GM12878 (cell line): ENCODE results near the gene TLR9. TPM values are rescaled to one million over a fixed set of nuclear protein-coding genes. Genes with fewer than 3 reads are reported as not detected.
A peak's percentile ranks its signal among the peaks of the same experiment; 100 is the strongest.

Experiments
- ATF3 ChIP-seq: IDR thresholded peaks from 2 replicates; pipeline ENCODE4 v1.6.1; 2011; ENCODE audit warnings: low read depth, mild to moderate bottlenecking, low read length, moderate library complexity, borderline replicate concordance; ENCODE audit errors: extremely low read depth
- BHLHE40 ChIP-seq, 2 experiments: fragments of 450-650 bp in 1 of 2; IDR thresholded peaks; 2 replicates each; pipeline ENCODE4 v1.6.1; 2011 to 2017; ENCODE audit warnings: low read depth in 2 of 2, borderline replicate concordance in 1 of 2, improper control_type of control experiment in 1 of 2, low read length in 1 of 2, mild to moderate bottlenecking in 1 of 2
- E4F1 ChIP-seq: fragments of 450-650 bp; IDR thresholded peaks from 2 replicates; pipeline ENCODE4 v1.6.1; 2018; ENCODE audit warnings: borderline replicate concordance, mild to moderate bottlenecking; ENCODE audit not compliant: partially characterized antibody
- EGR1 ChIP-seq, 2 experiments: IDR thresholded peaks; 1 replicate in 1 of 2; 2 replicates in 1 of 2; pipeline ENCODE4 v1.6.1; 2011 to 2012; ENCODE audit warnings: low read depth in 2 of 2, low read length in 2 of 2, borderline replicate concordance in 1 of 2, mild to moderate bottlenecking in 1 of 2, moderate library complexity in 1 of 2
- ESRRA ChIP-seq: IDR thresholded peaks from 2 replicates; pipeline ENCODE4 v1.6.1; 2012; ENCODE audit warnings: mild to moderate bottlenecking, low read length, improper control_type of control experiment
- GABPA ChIP-seq: IDR thresholded peaks from 2 replicates; pipeline ENCODE4 v1.6.1; 2014; ENCODE audit warnings: antibody characterized with exemption, low read depth, mild to moderate bottlenecking, inconsistent platforms
- HDAC2 ChIP-seq: fragments of 200-600 bp; sonication (generic); IDR thresholded peaks from 2 replicates; pipeline ENCODE4 v1.6.1; 2017
- IKZF2 ChIP-seq, 2 experiments: fragments of 450-650 bp; IDR thresholded peaks; 2 replicates each; pipeline ENCODE4 v1.6.1; 2017; ENCODE audit warnings: mild to moderate bottlenecking in 2 of 2, moderate library complexity in 2 of 2
- LARP7 ChIP-seq: fragments of 450-650 bp; IDR thresholded peaks from 2 replicates; pipeline ENCODE4 v1.6.1; 2017; ENCODE audit warnings: mild to moderate bottlenecking
- NR2C1 ChIP-seq: fragments of 450-650 bp; IDR thresholded peaks from 2 replicates; pipeline ENCODE4 v1.6.1; 2017; ENCODE audit warnings: antibody characterized with exemption, mild to moderate bottlenecking, moderate library complexity
- NR2F1 ChIP-seq: fragments of 450-650 bp; conservative IDR thresholded peaks from 2 replicates; pipeline ENCODE4 v1.6.1; 2017; ENCODE audit warnings: mild to moderate bottlenecking
- POLR2AphosphoS2 ChIP-seq: IDR thresholded peaks from 2 replicates; pipeline ENCODE4 v1.6.1; 2011; ENCODE audit warnings: low read depth, mild to moderate bottlenecking, low read length, improper control_type of control experiment, moderate library complexity
- POLR2AphosphoS5 ChIP-seq: IDR thresholded peaks from 2 replicates; pipeline ENCODE4 v1.6.1; 2011; ENCODE audit warnings: mild to moderate bottlenecking, low read length, inconsistent platforms
- POU2F2 ChIP-seq: IDR thresholded peaks from 3 replicates; pipeline ENCODE4 v1.6.1; 2011; ENCODE audit warnings: low read depth, mild to moderate bottlenecking, low read length, borderline replicate concordance
- RUNX3 ChIP-seq: IDR thresholded peaks from 2 replicates; pipeline ENCODE4 v1.6.1; 2012; ENCODE audit warnings: low read length, inconsistent platforms
- SIN3A ChIP-seq: IDR thresholded peaks from 2 replicates; pipeline ENCODE4 v1.6.1; 2012; ENCODE audit warnings: low read depth, low read length, improper control_type of control experiment
- SMAD5 ChIP-seq: IDR thresholded peaks from 2 replicates; pipeline ENCODE4 v1.6.1; 2016; ENCODE audit warnings: antibody characterized with exemption, low read depth
- SREBF2 ChIP-seq: IDR thresholded peaks from 2 replicates; pipeline ENCODE4 v1.6.1; 2012; ENCODE audit warnings: mild to moderate bottlenecking, low read length
- TBL1XR1 ChIP-seq: IDR thresholded peaks from 2 replicates; pipeline ENCODE4 v1.6.1; 2012; ENCODE audit warnings: low read depth, low read length, improper control_type of control experiment
- ZNF207 ChIP-seq: fragments of 450-650 bp; IDR thresholded peaks from 2 replicates; pipeline ENCODE4 v1.6.1; 2014; ENCODE audit warnings: antibody characterized with exemption, mild to moderate bottlenecking, borderline replicate concordance
- ZNF24 ChIP-seq: fragments of 450-650 bp; IDR thresholded peaks from 2 replicates; pipeline ENCODE4 v1.6.1; 2017; ENCODE audit warnings: antibody characterized with exemption, mild to moderate bottlenecking
- ZNF622 ChIP-seq: fragments of 450-650 bp; IDR thresholded peaks from 2 replicates; pipeline ENCODE4 v1.6.1; 2017; ENCODE audit warnings: mild to moderate bottlenecking, inconsistent platforms
- ZSCAN29 ChIP-seq: fragments of 450-650 bp; IDR thresholded peaks from 2 replicates; pipeline ENCODE4 v1.6.1; 2017; ENCODE audit warnings: mild to moderate bottlenecking, moderate library complexity
- polyA plus RNA-seq, 11 experiments: library from polyadenylated mRNA; depleted of rRNA in 4 of 11; unstranded in 6 of 11; stranded (reverse) in 5 of 11; fragments of >200 nt; fragmentation: Nextera tagmentation in 4 of 11; fragmentation: Illumina TruSeq in 1 of 11; extraction: Ambion mirVana in 4 of 11; extraction: Trizol in 1 of 11; gene quantifications; 1 replicate in 1 of 11; 2 replicates in 10 of 11; pipeline versions ENCODE4 v1.2.1 to v1.2.3, GENCODE V29; 2011 to 2016; ENCODE audit warnings: inconsistent platforms in 2 of 11, missing spikeins in 2 of 11, low read depth in 1 of 11
- total RNA-seq, 4 experiments: library from RNA; depleted of rRNA in 3 of 4; stranded (reverse); fragments of >200 nt in 3 of 4; fragmentation: Illumina TruSeq in 1 of 4; extraction: Trizol in 1 of 4; gene quantifications; 2 replicates each; pipeline versions ENCODE4 v1.2.1 to v1.2.3, GENCODE V29; 2013 to 2021
- TF ChIP-seq, protein P1 (sequence below): fragments of 450-650 bp; IDR thresholded peaks from 2 replicates; pipeline ENCODE4 v1.6.1; 2016; ENCODE audit warnings: mild to moderate bottlenecking
- TF ChIP-seq, protein P2 (sequence below): fragments of 450-650 bp; conservative IDR thresholded peaks from 2 replicates; pipeline ENCODE4 v1.6.1; 2017; ENCODE audit warnings: mild to moderate bottlenecking, moderate library complexity

TLR9 gene
- total and polyA plus RNA-seq, 10 of the 15 experiments (the other 5 are each of a cell fraction or from before 2014, with no cell fraction given) = 0.10 to 4.8 (median 0.53) TPM; not detected in 1

GRCh38 chr3:52245322-52246263, 20.1 kb upstream of the TLR9 start, which contains the start of gene PPM1M (continued):
- no peak for TF ChIP-seq ZNF24
- TF ChIP-seq ZNF207 = no peak
- TF ChIP-seq ATF3 = no peak
- TF ChIP-seq RUNX3 = no peak
- TF ChIP-seq POLR2AphosphoS2 = 0 out of 2 replicates have a peak, but pooled peaks have one; percentile 23
- TF ChIP-seq, protein P1, sequence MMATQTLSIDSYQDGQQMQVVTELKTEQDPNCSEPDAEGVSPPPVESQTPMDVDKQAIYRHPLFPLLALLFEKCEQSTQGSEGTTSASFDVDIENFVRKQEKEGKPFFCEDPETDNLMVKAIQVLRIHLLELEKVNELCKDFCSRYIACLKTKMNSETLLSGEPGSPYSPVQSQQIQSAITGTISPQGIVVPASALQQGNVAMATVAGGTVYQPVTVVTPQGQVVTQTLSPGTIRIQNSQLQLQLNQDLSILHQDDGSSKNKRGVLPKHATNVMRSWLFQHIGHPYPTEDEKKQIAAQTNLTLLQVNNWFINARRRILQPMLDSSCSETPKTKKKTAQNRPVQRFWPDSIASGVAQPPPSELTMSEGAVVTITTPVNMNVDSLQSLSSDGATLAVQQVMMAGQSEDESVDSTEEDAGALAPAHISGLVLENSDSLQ = peak; percentile 84
- TF ChIP-seq LARP7 = peak; percentile 86
- 0 out of 2 replicates have a peak, but pooled peaks have one; percentile 43 for TF ChIP-seq NR2C1
- no peak for TF ChIP-seq SREBF2
- no peak for TF ChIP-seq ZNF622
- TF ChIP-seq BHLHE40 (IDR thresholded peaks at IDR 0.05; ENCODE audit: borderline replicate concordance in 1 of 2, low read depth in 2 of 2, low read length in 1 of 2) = peak; percentile 12 to 80; a peak in 2 of 4 replicates
- no peak; the same call in 1 of the 2 replicates for TF ChIP-seq NR2F1
- TF ChIP-seq SMAD5 = no peak
- TF ChIP-seq ESRRA = no peak
- no peak for TF ChIP-seq SIN3A
- no peak for TF ChIP-seq HDAC2
- TF ChIP-seq IKZF2 (IDR thresholded peaks at IDR 0.05) = peak; percentile 30 to 33; a peak in 2 of 4 replicates
- no peak for TF ChIP-seq ZSCAN29
- no peak for TF ChIP-seq POU2F2
- TF ChIP-seq, protein P2, sequence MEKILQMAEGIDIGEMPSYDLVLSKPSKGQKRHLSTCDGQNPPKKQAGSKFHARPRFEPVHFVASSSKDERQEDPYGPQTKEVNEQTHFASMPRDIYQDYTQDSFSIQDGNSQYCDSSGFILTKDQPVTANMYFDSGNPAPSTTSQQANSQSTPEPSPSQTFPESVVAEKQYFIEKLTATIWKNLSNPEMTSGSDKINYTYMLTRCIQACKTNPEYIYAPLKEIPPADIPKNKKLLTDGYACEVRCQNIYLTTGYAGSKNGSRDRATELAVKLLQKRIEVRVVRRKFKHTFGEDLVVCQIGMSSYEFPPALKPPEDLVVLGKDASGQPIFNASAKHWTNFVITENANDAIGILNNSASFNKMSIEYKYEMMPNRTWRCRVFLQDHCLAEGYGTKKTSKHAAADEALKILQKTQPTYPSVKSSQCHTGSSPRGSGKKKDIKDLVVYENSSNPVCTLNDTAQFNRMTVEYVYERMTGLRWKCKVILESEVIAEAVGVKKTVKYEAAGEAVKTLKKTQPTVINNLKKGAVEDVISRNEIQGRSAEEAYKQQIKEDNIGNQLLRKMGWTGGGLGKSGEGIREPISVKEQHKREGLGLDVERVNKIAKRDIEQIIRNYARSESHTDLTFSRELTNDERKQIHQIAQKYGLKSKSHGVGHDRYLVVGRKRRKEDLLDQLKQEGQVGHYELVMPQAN = peak; percentile 45; the same call in 1 of the 2 replicates
- TF ChIP-seq POLR2AphosphoS5 = no peak
- TF ChIP-seq GABPA = no peak
- TF ChIP-seq TBL1XR1 = no peak
- no peak for TF ChIP-seq E4F1
- TF ChIP-seq EGR1 (IDR thresholded peaks at IDR 0.05; ENCODE audit: borderline replicate concordance in 1 of 2, low read depth in 2 of 2, low read length in 2 of 2) = peak in 1 of 2 experiments; percentile 19; a peak in 1 of 3 replicates
